ENCODE data around the gene SLCO4C1. TPM values are rescaled to one million over a fixed set of nuclear protein-coding genes. Genes with fewer than 3 reads are reported as not detected.
"Not testable (repeated sequence)": the region's sequence is repeated elsewhere in the genome, so short reads cannot be mapped to it uniquely, and the experiment has no call there.

SLCO4C1 gene
- 0.19 TPM for total RNA-seq
- long read RNA-seq, result 0 reads

DNA sequence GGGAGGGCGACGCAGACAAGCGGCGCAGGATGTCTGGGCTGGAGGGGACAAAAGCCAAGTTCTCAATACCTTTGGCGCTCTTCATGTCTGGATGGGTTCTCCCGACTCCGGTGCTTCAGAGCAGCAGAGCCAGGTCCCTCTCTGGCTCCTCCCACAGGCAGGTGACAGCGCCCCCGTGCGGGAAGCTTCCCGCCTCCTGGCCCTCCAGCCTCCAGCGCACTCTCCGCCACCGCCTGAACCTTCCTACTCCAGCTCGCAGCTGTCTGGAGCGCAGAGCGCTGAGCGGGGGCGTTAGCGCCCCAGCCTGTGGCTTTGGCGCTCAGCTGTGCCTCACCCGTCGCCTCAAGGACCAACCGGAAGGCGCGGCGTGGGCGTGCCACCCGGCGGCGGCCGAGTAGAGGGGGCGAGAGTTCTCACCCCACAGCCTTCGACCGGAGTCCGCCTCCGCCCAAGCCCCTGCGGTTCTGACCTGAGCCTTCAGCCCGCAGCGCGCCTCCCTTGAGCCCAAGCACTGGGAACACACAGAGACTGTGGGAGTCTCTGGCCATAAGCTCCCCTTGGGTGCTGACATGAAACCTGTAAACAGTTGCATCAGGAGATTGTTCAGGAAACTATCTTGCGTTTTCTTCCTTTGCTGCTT, at the start of gene SLCO4C1:
Gene SLCO4C1, minus strand, starts transcription at position 107 of the 640 bp plus-strand sequence. Its CDS starts 22 bp downstream, at position 85.
- DNase-seq (ENCODE audit: low spot score), result peak; percentile 95
- intact Hi-C loops (cut with DNase I), result no loop called here

GRCh38 chr5:102341681-102342288, 45.7 kb upstream of the SLCO4C1 start:
- no peak for DNase-seq (ENCODE audit: low spot score)
- intact Hi-C loops (cut with DNase I), result no loop called here

- intact Hi-C loops (cut with DNase I), result no loop called here
- no peak for DNase-seq (ENCODE audit: low spot score)
Measured at GRCh38 chr5:102324714-102325113, 28.6 kb upstream of the SLCO4C1 start.

DNA sequence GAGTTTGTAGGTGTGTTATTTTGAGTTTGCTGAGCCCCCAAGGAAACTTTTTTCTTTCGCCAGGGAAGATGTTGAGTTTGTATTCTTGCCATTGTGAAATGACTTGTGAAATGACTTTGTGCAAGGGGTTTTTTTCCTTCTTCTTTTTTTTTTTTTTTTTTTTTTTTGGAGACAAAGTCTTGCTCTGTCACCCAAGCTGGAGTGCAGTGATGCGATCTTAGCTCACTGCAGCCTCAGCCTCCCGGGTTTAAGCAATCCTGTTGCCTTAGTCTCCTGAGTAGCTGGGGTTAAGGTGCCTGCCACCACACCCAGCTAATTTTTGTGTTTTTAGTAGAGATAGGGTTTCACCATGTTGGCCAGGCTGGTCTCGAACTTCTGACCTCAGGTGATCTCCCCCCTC, 22.7 kb upstream of the SLCO4C1 start:
- intact Hi-C loops (cut with DNase I); DNase-seq (ENCODE audit: low spot score): not testable (repeated sequence)

DNA sequence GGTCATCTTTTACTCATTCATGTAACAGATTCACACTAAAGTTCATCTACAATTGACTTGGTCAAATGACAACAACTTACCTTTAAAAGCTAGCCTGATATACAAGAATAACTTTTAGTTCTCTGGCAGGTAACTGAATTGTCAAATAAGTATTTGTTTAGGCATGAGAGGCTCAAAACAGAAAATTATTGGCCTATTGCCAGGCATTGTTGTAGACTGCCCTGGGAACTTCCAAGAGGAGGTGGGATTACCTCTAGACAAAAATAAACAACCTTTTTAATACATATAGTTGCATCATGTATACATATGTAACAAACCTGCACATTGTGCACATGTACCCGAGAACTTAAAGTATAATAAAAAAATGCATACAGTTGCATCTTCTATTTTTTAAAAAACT, 18.2 kb upstream of the SLCO4C1 start:
- intact Hi-C loops (cut with DNase I), result no loop called here
- DNase-seq (ENCODE audit: low spot score), result no peak

DNA sequence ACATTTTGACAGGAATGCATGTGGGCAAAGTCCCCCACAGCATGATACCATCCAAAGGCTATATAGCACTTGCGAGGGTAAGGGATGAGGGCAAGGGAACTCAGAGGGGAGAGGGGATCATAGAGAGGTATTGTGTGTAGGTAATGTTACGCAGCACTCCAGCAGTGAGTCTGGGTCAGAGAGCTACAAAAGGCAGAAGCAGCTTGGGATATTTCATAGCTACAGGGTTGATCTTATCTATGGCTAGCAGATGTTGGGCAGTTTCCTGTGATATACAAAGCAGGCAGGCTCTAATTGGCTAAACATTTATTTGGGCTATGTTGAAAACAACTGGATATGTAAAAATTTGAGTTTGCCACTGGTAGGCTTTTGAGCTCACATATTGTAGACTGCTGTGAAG, 17.8 kb upstream of the SLCO4C1 start:
- DNase-seq (ENCODE audit: low spot score), result no peak
- intact Hi-C loops (cut with DNase I), result no loop called here

DNA sequence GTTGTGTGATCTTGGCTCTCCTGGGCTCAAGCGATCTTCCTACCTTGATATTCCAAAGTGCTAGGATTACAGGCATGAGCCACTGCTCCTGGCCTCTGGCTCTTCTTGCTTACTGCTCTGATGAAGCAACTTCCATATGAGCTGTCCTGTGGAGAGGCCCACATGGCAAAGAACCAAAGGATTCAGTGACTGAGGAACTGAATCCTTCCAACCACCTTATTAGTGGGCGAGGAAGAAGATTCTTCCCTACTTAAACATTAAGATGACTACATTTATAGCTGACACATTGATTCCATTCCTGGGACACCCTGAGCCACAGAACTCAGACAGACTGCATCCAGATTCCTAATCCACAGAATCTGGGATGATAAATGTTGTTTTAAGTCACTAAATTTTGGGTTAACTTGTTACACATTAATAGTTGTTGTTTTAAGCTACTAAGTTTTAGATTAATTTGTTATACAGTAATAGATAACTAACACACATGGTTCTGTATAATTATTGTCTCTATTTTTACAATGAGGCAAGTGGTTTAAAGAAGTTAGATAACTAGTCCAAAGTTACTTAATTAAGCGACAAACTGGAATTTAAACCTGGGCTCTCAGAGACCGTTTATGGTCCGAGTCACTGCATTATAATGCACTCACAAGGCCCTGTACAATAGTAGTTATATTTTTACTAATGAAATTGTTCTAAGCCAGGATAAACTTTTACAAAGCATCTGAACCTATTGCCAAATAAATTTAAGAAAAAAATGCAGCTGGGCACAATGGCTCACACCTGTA, 16.7 kb upstream of the SLCO4C1 start:
- intact Hi-C loops (cut with DNase I), result no loop called here
- no peak for DNase-seq (ENCODE audit: low spot score)

DNA sequence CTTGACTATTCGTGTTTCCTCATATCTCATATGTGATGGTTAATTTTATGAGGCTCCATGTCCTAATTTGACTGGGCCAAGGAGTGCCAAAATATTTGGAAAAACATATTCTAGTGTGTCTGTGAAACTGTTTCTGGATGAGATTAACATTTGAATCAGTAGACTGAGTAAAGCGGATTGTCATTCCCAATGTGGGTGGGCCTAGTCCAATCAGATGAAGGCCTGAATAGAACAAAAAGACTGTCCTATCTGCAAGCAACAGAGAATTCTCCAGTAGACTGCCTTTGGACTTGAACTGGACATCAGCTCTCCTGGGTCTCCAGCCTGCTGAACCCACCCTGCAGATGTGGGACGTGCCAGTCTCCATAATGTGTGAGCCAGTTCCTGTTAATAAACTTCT, 13.5 kb upstream of the SLCO4C1 start:
- intact Hi-C loops (cut with DNase I), result no loop called here
- no peak for DNase-seq (ENCODE audit: low spot score)

DNA sequence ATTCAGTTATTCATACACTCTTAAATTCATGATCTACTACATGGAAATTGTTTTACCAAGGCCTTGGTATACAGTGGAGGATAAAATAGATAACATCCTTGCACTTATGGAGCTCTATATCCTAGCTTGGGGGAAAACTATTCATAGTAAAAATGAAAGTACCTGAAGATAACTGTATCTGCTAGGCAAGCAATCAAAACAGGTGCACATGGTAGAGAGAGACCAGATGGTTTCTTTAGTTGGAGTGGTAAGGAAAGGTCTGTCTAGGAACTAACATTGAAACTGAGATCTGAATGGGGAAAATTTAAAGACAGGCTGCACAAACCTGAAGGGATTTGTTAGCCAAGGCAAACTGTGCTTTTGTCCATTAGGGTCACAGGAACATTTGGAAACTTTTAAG, 11.1 kb upstream of the SLCO4C1 start:
- DNase-seq (ENCODE audit: low spot score), result no peak
- intact Hi-C loops (cut with DNase I), result no loop called here

- DNase-seq (ENCODE audit: low spot score), result no peak
- intact Hi-C loops (cut with DNase I), result no loop called here
Measured at GRCh38 chr5:102306121-102306520, 10.0 kb upstream of the SLCO4C1 start.

DNA sequence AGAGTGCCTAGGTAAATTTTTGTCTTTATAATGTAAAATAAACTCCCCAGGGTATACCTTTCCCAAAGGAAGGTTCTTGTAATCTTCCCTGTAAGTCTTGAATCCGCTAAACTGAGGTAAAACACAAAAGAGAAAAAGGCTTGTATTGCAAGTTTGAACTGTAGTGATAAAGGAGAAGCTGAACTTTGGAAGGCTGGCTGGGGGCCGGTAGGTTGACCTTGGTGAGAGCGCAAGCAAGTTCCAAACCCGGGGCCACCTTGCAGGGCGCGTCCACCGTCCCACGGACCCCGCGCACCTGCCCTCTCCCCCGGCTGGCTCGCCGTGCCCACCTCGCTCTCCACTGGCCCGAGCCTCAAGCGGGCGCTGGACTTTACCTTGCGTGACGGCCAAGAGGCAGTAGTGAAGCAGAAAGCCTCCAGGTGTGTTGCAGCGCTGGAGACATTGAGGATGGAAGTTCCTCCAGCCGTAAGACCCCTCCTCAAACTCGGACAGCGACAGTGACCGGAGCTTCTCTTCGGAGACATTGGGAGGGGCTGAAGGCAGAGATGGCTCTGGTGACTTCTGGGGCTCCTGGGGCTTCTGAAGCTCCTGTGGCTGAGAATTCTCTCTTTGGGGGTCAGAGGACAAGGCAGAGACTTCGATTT, 428 bp downstream of the SLCO4C1 start:
- intact Hi-C loops (cut with DNase I), result no loop called here
- DNase-seq (ENCODE audit: low spot score), result no peak

DNA sequence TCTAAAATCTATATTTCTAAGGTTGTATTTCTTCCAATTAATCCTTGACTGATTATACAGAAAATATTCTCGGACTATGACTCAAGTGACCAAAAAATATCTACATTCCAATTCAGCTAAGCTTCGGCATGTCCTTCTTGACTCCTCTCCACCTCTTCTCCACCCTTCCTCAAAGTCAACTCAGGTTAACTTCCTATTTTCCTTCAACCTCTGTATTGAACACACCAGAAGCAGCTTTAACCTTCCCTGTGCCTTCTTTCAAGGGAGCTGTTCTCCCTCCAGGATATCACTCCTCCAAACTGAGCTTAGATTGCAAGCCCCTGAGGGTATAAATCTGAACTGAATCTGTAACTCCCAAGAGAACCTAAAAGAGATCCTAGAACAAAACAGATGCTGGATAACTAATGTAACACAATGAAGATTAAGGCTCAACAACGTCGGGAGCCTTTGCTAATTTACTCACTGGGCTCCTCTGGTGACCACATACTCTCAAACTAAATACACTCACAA, 1.1 kb downstream of the SLCO4C1 start:
- DNase-seq (ENCODE audit: low spot score), result no peak
- intact Hi-C loops (cut with DNase I), result no loop called here

- intact Hi-C loops (cut with DNase I), result no loop called here
- DNase-seq (ENCODE audit: low spot score), result no peak
Measured at GRCh38 chr5:102290004-102290403, 6.1 kb downstream of the SLCO4C1 start.

GRCh38 chr5:102289251-102289899, 6.7 kb downstream of the SLCO4C1 start:
- intact Hi-C loops (cut with DNase I), result no loop called here
- no peak for DNase-seq (ENCODE audit: low spot score)

- no peak for DNase-seq (ENCODE audit: low spot score)
- intact Hi-C loops (cut with DNase I), result no loop called here
Measured at GRCh38 chr5:102288630-102289029, 7.5 kb downstream of the SLCO4C1 start.

GRCh38 chr5:102286476-102286875, 9.6 kb downstream of the SLCO4C1 start:
- intact Hi-C loops (cut with DNase I), result no loop called here
- no peak for DNase-seq (ENCODE audit: low spot score)

DNA sequence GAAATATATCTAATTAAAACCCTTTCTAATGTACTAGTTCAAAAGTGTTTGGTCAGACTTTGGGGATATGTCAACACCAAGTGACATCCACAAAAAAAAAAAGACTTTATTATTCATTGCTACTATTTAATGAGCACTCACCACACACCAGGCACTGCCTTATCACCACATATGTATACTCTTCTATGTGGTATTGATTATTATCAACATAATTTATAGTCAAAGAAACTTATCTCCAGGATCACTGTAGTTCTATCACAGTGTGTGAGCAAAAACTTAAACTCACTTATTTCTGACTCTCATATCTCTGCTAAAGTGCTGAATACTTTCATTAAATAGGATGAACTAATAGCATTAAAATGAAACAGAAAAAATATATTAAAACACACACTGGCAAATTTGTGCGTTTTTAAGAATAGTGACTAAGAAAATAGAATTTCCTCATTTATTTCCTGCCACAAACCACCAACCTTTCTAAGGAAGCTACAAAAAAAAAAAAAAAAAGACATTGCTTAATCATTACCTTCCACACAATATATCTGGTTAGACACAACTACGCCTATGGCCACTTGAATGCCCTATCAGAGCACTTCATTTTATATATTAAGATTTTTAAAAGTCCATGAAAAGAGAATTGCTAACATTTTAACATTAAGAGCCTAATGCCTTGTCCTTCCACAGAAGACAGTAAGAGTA, 12.8 kb downstream of the SLCO4C1 start:
- no peak for DNase-seq (ENCODE audit: low spot score)
- intact Hi-C loops (cut with DNase I), result no loop called here

DNA sequence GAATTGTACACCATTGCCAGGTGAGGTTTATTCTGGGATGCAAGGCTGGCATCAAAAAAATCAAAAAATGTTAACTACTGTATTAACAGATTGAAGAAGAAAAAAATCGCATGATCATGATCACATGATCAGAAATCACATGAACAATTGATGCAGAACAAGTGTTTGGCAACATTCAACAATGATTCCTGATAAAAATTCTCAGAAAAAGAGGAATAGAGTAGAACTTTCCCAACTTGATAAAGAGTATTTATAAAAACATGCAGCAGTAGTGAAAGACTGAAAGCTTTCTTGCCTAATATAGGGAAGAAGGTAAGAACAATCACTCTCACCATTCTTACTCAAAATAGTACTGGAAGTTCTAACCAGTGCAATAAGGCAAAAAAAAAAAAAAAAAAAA, 16.4 kb downstream of the SLCO4C1 start:
- DNase-seq (ENCODE audit: low spot score), result no peak
- intact Hi-C loops (cut with DNase I), result no loop called here

GRCh38 chr5:102278231-102278630, 17.9 kb downstream of the SLCO4C1 start:
- intact Hi-C loops (cut with DNase I), result no loop called here
- DNase-seq (ENCODE audit: low spot score), result no peak
